Measurements from ENCODE around the gene AQR. TPM values are rescaled to one million over a fixed set of nuclear protein-coding genes. Genes with fewer than 3 reads are reported as not detected.

Gene AQR
- polyA plus RNA-seq, 1 donor from 2014 or later: 22.4 TPM

DNA sequence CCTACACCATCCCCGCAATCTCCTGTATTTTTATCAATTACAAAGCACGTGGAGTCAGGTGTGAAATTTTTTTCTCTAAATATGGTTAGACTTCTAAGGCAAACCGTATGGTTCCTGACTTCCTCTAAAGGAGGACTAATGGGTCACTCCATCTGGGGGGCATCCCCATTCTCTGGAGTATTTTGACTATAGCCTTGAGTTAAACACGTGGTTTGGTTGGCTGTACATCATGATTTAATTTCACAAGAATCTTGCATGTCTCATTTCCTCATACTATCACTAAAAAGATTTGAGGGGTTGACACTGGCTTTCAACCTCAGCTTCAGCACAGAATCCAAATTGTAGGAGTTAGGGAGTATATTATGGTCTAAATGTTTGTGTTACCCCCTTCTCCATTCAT is 43.8 kb upstream of the AQR start:
- no peak overlapping the region for H3K27ac ChIP-seq (ENCODE audit: low read length)

DNA sequence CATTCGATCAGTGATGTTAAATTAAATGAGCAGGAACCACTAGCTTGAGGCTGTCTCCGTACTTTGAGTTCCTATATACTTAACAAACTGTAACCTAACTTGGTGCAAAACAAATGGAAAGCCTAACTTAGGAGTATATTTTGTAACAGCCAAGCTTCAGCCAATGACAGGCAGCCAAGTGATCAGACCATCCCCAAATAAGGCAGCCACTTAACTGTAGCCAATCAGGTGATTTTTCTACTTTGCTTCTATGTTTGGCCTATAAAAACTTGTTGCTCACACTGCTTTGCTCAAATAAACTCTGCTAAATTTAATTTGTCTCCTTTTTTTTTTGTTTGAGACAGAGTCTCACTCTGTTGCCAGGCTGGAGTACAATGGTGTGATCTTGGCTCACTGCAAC is 37.9 kb upstream of the AQR start:
- Histone ChIP-seq H3K9ac (ENCODE audit: low read length) (no peak overlapping the region), H3K9me3 (ENCODE audit: low read length) (no peaks in the 10 kb centered on the region)

More for the DNA sequence above, 43.8 kb upstream of the AQR start:
- no peaks in the 10 kb centered on the region for H3F3A ChIP-seq (ENCODE audit: insufficient read depth, low read length, poor library complexity, severe bottlenecking)
- no peaks in the 10 kb centered on the region for H3K9me3 ChIP-seq (ENCODE audit: low read length)
- no peak overlapping the region for H3K4me3 ChIP-seq (ENCODE audit: low read length)
- no peaks in the 10 kb centered on the region for H3K36me3 ChIP-seq (ENCODE audit: insufficient read depth, low read length)
- no peaks in the 10 kb centered on the region for H3K9me2 ChIP-seq (ENCODE audit: insufficient read depth, low read length)
- no peak overlapping the region for H3K9ac ChIP-seq (ENCODE audit: low read length)
- no peaks in the 10 kb centered on the region for H3K27me3 ChIP-seq (ENCODE audit: insufficient read depth, low read depth, low read length)
- no peaks in the 10 kb centered on the region for H4K20me1 ChIP-seq (ENCODE audit: insufficient read depth)
- no peak overlapping the region for H2AFZ ChIP-seq (ENCODE audit: low read depth, low read length)
- no peak overlapping the region for H3K4me2 ChIP-seq (ENCODE audit: low read length)
- TF ChIP-seq MXI1 (conservative IDR thresholded peaks at IDR 0.05; ENCODE audit: poor library complexity, severe bottlenecking) (no peak), TAF1 (IDR thresholded peaks at IDR 0.05; ENCODE audit: low read depth) (no peak), EP300 (conservative IDR thresholded peaks at IDR 0.05; ENCODE audit: poor library complexity, severe bottlenecking) (no peak), RAD21 (conservative IDR thresholded peaks at IDR 0.05) (no peak), POLR2AphosphoS5 (IDR thresholded peaks at IDR 0.05) (no peak), EZH2 (IDR thresholded peaks at IDR 0.05; ENCODE audit: borderline replicate concordance, insufficient read depth, low read length, poor library complexity, severe bottlenecking) (no peak), SMC3 (conservative IDR thresholded peaks at IDR 0.05; ENCODE audit: poor library complexity) (no peak)
- TF ChIP-seq, protein P1, sequence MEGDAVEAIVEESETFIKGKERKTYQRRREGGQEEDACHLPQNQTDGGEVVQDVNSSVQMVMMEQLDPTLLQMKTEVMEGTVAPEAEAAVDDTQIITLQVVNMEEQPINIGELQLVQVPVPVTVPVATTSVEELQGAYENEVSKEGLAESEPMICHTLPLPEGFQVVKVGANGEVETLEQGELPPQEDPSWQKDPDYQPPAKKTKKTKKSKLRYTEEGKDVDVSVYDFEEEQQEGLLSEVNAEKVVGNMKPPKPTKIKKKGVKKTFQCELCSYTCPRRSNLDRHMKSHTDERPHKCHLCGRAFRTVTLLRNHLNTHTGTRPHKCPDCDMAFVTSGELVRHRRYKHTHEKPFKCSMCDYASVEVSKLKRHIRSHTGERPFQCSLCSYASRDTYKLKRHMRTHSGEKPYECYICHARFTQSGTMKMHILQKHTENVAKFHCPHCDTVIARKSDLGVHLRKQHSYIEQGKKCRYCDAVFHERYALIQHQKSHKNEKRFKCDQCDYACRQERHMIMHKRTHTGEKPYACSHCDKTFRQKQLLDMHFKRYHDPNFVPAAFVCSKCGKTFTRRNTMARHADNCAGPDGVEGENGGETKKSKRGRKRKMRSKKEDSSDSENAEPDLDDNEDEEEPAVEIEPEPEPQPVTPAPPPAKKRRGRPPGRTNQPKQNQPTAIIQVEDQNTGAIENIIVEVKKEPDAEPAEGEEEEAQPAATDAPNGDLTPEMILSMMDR (IDR thresholded peaks at IDR 0.05; ENCODE audit: poor library complexity, severe bottlenecking): no peak
- TF ChIP-seq, protein P2, sequence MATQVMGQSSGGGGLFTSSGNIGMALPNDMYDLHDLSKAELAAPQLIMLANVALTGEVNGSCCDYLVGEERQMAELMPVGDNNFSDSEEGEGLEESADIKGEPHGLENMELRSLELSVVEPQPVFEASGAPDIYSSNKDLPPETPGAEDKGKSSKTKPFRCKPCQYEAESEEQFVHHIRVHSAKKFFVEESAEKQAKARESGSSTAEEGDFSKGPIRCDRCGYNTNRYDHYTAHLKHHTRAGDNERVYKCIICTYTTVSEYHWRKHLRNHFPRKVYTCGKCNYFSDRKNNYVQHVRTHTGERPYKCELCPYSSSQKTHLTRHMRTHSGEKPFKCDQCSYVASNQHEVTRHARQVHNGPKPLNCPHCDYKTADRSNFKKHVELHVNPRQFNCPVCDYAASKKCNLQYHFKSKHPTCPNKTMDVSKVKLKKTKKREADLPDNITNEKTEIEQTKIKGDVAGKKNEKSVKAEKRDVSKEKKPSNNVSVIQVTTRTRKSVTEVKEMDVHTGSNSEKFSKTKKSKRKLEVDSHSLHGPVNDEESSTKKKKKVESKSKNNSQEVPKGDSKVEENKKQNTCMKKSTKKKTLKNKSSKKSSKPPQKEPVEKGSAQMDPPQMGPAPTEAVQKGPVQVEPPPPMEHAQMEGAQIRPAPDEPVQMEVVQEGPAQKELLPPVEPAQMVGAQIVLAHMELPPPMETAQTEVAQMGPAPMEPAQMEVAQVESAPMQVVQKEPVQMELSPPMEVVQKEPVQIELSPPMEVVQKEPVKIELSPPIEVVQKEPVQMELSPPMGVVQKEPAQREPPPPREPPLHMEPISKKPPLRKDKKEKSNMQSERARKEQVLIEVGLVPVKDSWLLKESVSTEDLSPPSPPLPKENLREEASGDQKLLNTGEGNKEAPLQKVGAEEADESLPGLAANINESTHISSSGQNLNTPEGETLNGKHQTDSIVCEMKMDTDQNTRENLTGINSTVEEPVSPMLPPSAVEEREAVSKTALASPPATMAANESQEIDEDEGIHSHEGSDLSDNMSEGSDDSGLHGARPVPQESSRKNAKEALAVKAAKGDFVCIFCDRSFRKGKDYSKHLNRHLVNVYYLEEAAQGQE (IDR thresholded peaks at IDR 0.05; ENCODE audit: borderline replicate concordance): no peak
- H3K79me2 ChIP-seq (replicated peaks; ENCODE audit: insufficient read depth, low read length): no peaks in the 10 kb centered on the region

More for the DNA sequence above, 37.9 kb upstream of the AQR start:
- Histone ChIP-seq H3K27me3 (ENCODE audit: insufficient read depth, low read depth, low read length) (no peaks in the 10 kb centered on the region), H3K79me2 (replicated peaks; ENCODE audit: insufficient read depth, low read length) (no peaks in the 10 kb centered on the region), H3K4me2 (ENCODE audit: low read length) (no peak overlapping the region), H3F3A (ENCODE audit: insufficient read depth, low read length, poor library complexity, severe bottlenecking) (no peaks in the 10 kb centered on the region), H4K20me1 (ENCODE audit: insufficient read depth) (no peaks in the 10 kb centered on the region), H3K4me3 (ENCODE audit: low read length) (no peak overlapping the region), H3K27ac (ENCODE audit: low read length) (no peak overlapping the region), H2AFZ (ENCODE audit: low read depth, low read length) (no peak overlapping the region), H3K9me2 (ENCODE audit: insufficient read depth, low read length) (no peaks in the 10 kb centered on the region), H3K36me3 (ENCODE audit: insufficient read depth, low read length) (no peaks in the 10 kb centered on the region)
- TF ChIP-seq POLR2AphosphoS5 (IDR thresholded peaks at IDR 0.05) (no peak), RAD21 (conservative IDR thresholded peaks at IDR 0.05) (no peak), MXI1 (conservative IDR thresholded peaks at IDR 0.05; ENCODE audit: poor library complexity, severe bottlenecking) (no peak), EP300 (conservative IDR thresholded peaks at IDR 0.05; ENCODE audit: poor library complexity, severe bottlenecking) (no peak)
- TF ChIP-seq, protein P1 (IDR thresholded peaks at IDR 0.05; ENCODE audit: poor library complexity, severe bottlenecking): no peak
- TF ChIP-seq, protein P2 (IDR thresholded peaks at IDR 0.05; ENCODE audit: borderline replicate concordance): no peak

Measured in neural cell (in vitro differentiated cells).